HFFc6 (cell line): ENCODE data around the gene UFC1. TPM values are rescaled to one million over a fixed set of nuclear protein-coding genes. Genes with fewer than 3 reads are reported as not detected.
A peak's percentile ranks its signal among the peaks of the same experiment; 100 is the strongest.

Source experiments
- DNase-seq: peaks from one replicate; pipeline ENCODE4 v3.0.0-alpha.2; 2018
- H3K27ac Mint-ChIP-seq: 2 replicates; pipeline ENCODE4 v1.8.0; 2020; ENCODE audit warnings: mild to moderate bottlenecking, mixed read lengths
- H3K27me3 Mint-ChIP-seq: 2 replicates; pipeline ENCODE4 v1.8.0; 2021; ENCODE audit warnings: mild to moderate bottlenecking, moderate library complexity, mixed read lengths; ENCODE audit not compliant: insufficient read depth
- H3K36me3 Mint-ChIP-seq: 2 replicates; pipeline ENCODE4 v1.8.0; 2021; ENCODE audit warnings: low read depth, mixed read lengths
- H3K4me1 Mint-ChIP-seq: 2 replicates; pipeline ENCODE4 v1.8.0; 2020; ENCODE audit warnings: low read depth, mixed read lengths
- H3K4me3 Mint-ChIP-seq: 2 replicates; pipeline ENCODE4 v1.8.0; 2020; ENCODE audit warnings: mild to moderate bottlenecking, moderate library complexity, mixed read lengths
- H3K9me3 Mint-ChIP-seq: 2 replicates; pipeline ENCODE4 v1.8.0; 2020; ENCODE audit warnings: mild to moderate bottlenecking, mixed read lengths
- total RNA-seq, 6 experiments: library from RNA; stranded (reverse); fragmentation: NEBNext Ultra II Directional; extraction: Animal tissue kit (Norgen Biotek cat#: 25700); gene quantifications; 2 replicates in 1 of 6; 3 replicates in 5 of 6; pipeline ENCODE4 v1.2.3, GENCODE V29; 2021
- TF ChIP-seq, protein P1 (sequence below): fragments of 200-600 bp; sonication (generic); IDR thresholded peaks from 2 replicates; pipeline ENCODE4 v1.5.0; 2021; ENCODE audit warnings: antibody characterized with exemption, mild to moderate bottlenecking

Gene UFC1
- total RNA-seq, 6 experiments from 2014 or later: 83.8 to 92.6 (median 85.1) TPM

DNA sequence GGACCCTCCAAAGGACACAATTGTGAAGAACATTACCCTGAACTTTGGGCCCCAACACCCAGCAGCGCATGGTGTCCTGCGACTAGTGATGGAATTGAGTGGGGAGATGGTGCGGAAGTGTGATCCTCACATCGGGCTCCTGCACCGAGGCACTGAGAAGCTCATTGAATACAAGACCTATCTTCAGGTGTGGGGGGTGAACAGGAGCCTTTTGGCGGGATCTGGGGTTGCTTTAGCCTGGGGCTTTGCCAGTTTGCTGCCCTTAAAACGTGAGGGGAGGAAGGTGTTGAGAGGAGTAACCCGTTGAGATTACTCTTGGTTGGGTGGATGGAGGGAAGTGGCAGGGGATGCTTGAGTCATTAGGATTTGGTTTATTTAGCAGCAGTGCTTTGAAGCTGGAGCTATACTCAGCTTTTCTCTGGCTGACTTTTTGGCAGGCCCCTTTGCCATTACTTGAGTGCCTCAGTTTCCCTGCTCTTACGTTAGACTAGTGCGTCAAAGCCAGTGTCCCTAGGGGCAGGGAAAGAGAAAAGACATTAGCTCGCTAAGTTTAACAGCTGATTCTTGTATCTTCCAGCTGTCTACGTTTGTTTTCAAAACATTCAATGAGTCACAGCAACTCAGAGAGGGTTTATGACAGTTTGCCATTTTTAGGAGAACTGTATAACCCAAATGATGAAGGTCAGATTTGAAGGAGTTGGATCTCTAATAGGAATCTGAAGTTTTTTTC, 52.8 kb downstream of the UFC1 start:
- Mint-ChIP-seq H3K36me3 (peaks cover 28% of the 10 kb centered on the region), H3K9me3 (no peaks in the 10 kb centered on the region), H3K4me1 (peaks cover 49% of the 10 kb centered on the region), H3K27me3 (no peaks in the 10 kb centered on the region), H3K27ac (peak overlapping the region; percentile 28), H3K4me3 (no peak overlapping the region)
- TF ChIP-seq, protein P1, sequence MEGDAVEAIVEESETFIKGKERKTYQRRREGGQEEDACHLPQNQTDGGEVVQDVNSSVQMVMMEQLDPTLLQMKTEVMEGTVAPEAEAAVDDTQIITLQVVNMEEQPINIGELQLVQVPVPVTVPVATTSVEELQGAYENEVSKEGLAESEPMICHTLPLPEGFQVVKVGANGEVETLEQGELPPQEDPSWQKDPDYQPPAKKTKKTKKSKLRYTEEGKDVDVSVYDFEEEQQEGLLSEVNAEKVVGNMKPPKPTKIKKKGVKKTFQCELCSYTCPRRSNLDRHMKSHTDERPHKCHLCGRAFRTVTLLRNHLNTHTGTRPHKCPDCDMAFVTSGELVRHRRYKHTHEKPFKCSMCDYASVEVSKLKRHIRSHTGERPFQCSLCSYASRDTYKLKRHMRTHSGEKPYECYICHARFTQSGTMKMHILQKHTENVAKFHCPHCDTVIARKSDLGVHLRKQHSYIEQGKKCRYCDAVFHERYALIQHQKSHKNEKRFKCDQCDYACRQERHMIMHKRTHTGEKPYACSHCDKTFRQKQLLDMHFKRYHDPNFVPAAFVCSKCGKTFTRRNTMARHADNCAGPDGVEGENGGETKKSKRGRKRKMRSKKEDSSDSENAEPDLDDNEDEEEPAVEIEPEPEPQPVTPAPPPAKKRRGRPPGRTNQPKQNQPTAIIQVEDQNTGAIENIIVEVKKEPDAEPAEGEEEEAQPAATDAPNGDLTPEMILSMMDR: no peak
- DNase-seq: no peak

DNA sequence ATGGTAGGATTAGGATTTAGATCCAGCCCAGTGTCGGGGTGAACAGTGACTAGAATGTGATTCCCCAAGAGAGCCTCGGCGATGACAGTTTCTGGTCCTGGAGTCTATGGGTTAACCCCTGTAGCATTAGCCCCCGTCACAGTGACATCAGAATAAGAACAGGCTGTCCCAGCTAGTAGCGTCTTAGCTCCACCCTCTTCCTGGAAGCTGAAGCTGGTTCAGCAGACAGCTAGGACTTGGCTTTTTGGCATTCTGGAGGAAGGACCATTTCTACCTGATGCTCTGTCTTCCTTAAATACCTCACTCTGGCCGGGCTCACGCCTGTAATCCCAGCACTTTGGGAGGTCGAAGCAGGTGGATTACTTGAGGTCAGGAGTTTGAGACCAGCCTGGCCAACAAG, 53.4 kb downstream of the UFC1 start:
- H3K27me3 Mint-ChIP-seq: no peaks in the 10 kb centered on the region
- no peaks in the 10 kb centered on the region for H3K9me3 Mint-ChIP-seq
- TF ChIP-seq, protein P1: no peak
- H3K27ac Mint-ChIP-seq: peak overlapping the region; percentile 28
- peaks cover 28% of the 10 kb centered on the region for H3K36me3 Mint-ChIP-seq
- H3K4me3 Mint-ChIP-seq: no peak overlapping the region
- no peak for DNase-seq
- H3K4me1 Mint-ChIP-seq: peaks cover 45% of the 10 kb centered on the region

Other genes with a start within 250 kb of the UFC1 start
- not detected for gene ITLN2, start 199.2 kb upstream of the UFC1 start, total RNA-seq
- under 1 TPM in 4 of 6 experiments, not detected in 2; 0.05 to 0.38 (median 0.14) TPM for gene F11R, start 132.8 kb upstream of the UFC1 start, total RNA-seq
- gene TSTD1, start 115.0 kb upstream of the UFC1 start, total RNA-seq: not detected
- 10 to 100 TPM; 31.2 to 38.0 (median 33.4) TPM for gene USF1, start 108.0 kb upstream of the UFC1 start, total RNA-seq
- not detected for gene ARHGAP30, start 84.1 kb upstream of the UFC1 start, total RNA-seq
- under 1 TPM in 2 of 6 experiments, not detected in 4; 0.09 to 0.14 TPM for gene NECTIN4, start 64.4 kb upstream of the UFC1 start, total RNA-seq
- gene KLHDC9, start 55.6 kb upstream of the UFC1 start, total RNA-seq: 1 to 10 TPM; 1.3 to 2.7 (median 2.1) TPM
- 100 to 1,000 TPM in 2 of 6 experiments, 10 to 100 TPM in 4; 77.4 to 114 (median 92.8) TPM for gene PFDN2, start 35.9 kb upstream of the UFC1 start, total RNA-seq
- gene NIT1, start 35.9 kb upstream of the UFC1 start, total RNA-seq: 10 to 100 TPM; 26.2 to 35.1 (median 32.5) TPM
- 10 to 100 TPM; 29.8 to 39.2 (median 36.0) TPM for gene DEDD, start 21.3 kb upstream of the UFC1 start, total RNA-seq
- gene USP21, start 5.5 kb downstream of the UFC1 start, total RNA-seq: 10 to 100 TPM; 16.6 to 18.9 (median 17.2) TPM
- 10 to 100 TPM; 11.8 to 15.2 (median 13.5) TPM for gene PPOX, start 12.4 kb downstream of the UFC1 start, total RNA-seq
- gene B4GALT3, start 23.5 kb downstream of the UFC1 start, total RNA-seq: 10 to 100 TPM; 31.0 to 38.2 (median 35.4) TPM
- 1 to 10 TPM; 3.4 to 8.3 (median 6.5) TPM for gene ADAMTS4, start 45.1 kb downstream of the UFC1 start, total RNA-seq
- 10 to 100 TPM; 81.5 to 90.8 (median 85.8) TPM for gene NDUFS2, start 48.4 kb downstream of the UFC1 start, total RNA-seq
- 1 to 10 TPM in 1 of 6 experiments, under 1 TPM in 4, not detected in 1; 0.33 to 1.0 (median 0.53) TPM for gene FCER1G, start 61.3 kb downstream of the UFC1 start, total RNA-seq
- not detected for gene APOA2, start 69.7 kb downstream of the UFC1 start, total RNA-seq
- 10 to 100 TPM in 5 of 6 experiments, 1 to 10 TPM in 1; 9.8 to 13.6 (median 10.6) TPM for gene TOMM40L, start 72.1 kb downstream of the UFC1 start, total RNA-seq
- not detected for gene NR1I3, start 84.2 kb downstream of the UFC1 start, total RNA-seq
- not detected for gene PCP4L1, start 104.8 kb downstream of the UFC1 start, total RNA-seq
- gene MPZ, start 156.0 kb downstream of the UFC1 start, total RNA-seq: 1 to 10 TPM in 1 of 6 experiments, under 1 TPM in 5; 0.28 to 1.1 (median 0.64) TPM
- gene SDHC, start 160.4 kb downstream of the UFC1 start, total RNA-seq: 100 to 1,000 TPM; 237 to 285 (median 247) TPM
- not detected for gene CFAP126, start 213.9 kb downstream of the UFC1 start, total RNA-seq